ENCODE measurements around the gene DLL1.
"Not testable (repeated sequence)": the region's sequence is repeated elsewhere in the genome, so short reads cannot be mapped to it uniquely, and the experiment has no call there.

DLL1 gene

GRCh38 chr6:170266061-170266825, 24.6 kb downstream of the DLL1 start:
- no peak for DNase-seq

GRCh38 chr6:170265655-170266054, 25.2 kb downstream of the DLL1 start:
- DNase-seq, result no peak

DNA sequence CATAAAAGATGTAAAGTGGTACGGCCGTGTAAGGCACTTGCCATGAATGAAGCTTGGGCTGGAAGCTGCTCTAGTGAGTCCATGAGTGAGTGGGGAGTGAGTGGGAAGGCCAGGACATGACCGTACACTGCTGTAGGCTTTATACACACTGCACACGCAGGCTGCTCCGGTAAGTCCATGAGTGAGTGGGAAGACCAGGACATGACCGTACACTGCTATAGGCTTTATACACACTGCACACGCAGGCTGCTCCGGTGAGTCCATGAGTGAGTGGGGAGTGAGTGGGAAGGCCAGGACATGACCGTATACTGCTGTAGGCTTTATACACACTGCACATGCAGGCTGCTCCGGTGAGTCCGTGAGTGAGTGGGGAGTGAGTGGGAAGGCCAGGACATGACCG, 26.2 kb downstream of the DLL1 start:
- DNase-seq, result not testable (repeated sequence)

DNA sequence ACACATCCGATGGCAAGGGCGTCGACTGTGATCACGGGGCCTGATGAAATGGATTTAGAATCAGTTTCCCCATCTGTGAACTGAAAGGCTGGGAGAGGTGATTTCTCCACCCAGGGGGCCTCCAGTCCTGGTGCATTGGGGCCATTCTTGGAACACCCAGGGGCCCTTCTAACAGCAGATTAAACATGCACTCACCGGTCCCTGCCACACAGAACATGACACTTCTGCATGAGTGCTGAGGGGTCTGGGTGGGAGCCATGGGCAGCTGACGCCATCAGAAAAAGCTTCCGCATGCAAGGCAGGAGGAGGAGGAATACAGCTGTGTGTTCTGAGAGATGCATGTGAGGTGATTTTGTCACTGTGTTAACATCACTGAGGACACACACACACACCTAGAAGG, 26.8 kb downstream of the DLL1 start:
- no peak for DNase-seq

GRCh38 chr6:170263410-170263809, 27.5 kb downstream of the DLL1 start:
- no peak for DNase-seq

DNA sequence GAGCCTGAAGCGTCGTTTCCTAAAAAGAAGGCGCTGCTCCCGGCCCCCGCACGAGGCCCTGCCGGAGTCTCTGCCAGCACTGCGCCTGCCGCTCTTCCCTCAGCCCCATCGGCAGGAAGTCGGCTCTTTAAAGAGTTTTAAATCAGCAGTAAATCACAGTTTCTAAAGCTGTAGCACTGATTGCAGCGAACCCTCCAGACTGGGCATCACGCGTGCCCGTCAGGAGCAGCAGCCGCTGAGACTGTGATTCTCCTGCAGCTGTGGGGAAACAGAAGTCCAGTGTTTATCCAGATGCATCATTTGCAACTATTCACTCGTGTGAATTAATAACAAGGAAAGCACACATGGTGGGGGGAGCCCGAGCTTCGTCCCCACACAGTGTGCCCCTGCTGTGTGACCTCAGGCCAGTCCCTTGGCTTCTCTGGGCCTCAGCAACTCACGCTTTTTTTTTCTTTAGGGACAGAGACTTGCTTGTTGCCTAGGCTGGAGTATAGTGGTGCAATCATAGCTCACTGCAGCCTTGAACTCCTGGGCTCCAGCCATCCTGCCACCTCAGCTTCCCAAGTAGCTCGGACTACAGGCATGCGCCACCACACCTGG, 28.3 kb downstream of the DLL1 start:
- no peak for DNase-seq

- DNase-seq, result no peak
These were observed 29.0 kb downstream of the DLL1 start for GRCh38 chr6:170261643-170262488.

GRCh38 chr6:170260686-170261085, 30.2 kb downstream of the DLL1 start:
- DNase-seq, result no peak

- no peak for DNase-seq
These were observed 31.6 kb downstream of the DLL1 start for GRCh38 chr6:170259278-170259677.

DNA sequence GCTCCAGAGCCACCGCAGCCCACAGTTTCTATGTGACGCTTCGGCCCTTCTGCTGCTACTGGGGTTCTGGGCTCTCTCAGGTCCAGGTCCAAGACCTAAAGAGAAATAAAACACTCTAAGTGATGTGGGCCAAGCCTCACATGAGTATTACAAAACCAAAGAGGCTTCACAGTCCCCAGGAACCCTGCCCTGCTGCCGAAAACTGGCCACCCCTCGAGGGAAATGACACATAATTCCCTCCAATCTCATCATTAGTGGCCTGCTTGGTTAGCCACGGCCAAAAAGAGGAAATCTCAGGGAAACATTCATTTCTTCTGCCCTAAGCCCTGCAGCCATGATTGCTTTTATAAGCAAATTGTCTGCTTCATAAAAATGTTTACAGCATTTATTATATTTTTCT, 32.5 kb downstream of the DLL1 start:
- DNase-seq, result no peak

GRCh38 chr6:170257376-170257775, 33.5 kb downstream of the DLL1 start:
- DNase-seq, result no peak

DNA sequence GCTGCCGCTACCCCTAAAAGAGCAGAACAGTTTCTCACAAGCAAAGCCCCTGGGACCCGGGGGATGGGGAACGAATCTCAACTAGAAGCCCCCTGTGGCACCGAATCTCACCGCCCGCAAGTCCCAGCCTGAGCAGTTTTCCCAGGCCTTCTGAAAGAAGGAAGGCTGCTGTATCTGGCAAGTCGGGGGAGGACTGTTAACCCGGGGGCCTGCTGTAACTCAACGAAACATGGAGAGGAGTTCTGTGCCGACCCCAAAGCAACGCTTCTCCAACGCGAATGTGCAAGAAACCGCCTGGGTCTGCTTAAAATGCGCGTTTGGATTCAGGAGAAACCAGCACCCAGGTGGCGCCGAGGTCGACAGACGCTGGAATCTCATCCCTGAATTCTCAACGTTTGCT, 34.2 kb downstream of the DLL1 start:
- DNase-seq, result no peak

DNA sequence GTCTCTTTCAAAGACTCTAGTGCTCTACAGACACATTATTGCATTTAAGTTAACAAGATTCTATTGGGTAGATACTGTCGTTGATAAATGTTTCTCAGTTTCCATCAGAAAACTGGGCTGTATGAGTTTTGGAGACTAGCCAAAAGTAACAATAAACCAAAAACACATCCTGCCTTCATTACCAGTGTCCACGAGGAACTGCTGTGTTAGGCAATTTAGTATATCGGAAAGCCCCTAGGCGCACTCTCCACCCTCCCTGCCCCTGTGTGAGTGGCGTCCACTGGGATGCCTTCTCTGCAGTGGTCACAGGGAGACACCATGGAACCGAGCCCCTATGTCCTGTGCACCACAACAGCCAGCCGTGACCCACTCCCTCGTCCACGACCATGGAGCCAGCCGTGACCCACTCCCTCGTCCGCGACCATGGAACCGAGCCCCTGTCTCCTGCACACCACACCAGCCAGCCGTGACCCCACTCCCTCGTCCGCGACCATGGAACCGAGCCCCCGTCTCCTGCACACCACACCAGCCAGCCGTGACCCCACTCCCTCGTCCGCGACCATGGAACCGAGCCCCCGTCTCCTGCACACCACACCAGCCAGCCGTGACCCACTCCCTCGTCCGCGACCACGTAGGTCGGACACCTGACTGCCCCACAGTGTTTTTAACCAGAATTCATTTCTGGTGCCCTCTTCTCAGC, 35.3 kb downstream of the DLL1 start:
- DNase-seq, result no peak

DNA sequence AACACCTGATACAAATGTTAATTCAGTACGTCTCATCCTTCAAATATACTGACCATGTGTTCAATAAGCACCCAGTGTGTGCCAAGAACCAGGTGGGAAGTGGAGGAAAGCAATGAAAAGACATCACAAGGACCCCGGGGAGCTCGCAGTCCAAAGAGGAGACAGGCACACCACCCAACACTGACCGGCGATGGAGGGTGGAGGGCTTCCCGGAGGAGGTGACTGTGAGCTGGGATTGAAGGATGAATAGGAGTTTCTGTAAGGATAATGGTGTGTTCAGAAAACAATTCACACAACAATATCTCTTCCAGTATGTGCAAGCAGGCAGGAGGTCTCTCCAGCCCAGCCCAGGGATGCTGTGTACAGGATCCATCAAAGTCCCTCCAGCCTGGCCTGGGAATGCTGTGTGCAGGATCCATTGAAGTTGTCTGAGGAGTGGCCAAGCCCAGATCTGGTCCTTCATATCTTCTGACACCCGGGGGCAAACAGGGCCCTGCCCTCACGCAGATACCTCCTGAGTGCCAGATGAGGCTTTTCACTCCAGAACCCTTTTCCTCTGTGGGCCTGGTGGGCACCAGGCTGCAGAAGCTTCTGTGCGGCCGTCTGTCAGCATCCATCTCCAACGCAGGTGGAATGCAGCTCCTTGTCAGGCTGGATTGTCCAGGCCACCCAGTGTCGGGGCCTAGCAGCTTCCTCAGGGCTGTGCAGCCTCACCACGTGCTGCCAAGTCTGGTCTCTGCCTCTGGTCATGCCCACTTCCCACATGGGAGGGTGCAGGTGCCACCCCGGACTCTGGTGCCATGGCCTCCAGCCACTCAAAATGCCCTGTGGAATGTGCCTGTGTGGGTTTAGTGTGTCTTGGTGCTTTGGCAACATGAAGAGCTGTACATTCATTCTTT, 36.3 kb downstream of the DLL1 start:
- no peak for DNase-seq

GRCh38 chr6:170253910-170254269, 37.0 kb downstream of the DLL1 start:
- DNase-seq, result no peak

GRCh38 chr6:170253226-170253909, 37.5 kb downstream of the DLL1 start:
- DNase-seq, result no peak

GRCh38 chr6:170251776-170252571, 38.9 kb downstream of the DLL1 start:
- DNase-seq, result no peak

- no peak for DNase-seq
These were observed 39.7 kb downstream of the DLL1 start for GRCh38 chr6:170250981-170251775.

GRCh38 chr6:170250455-170250854, 40.4 kb downstream of the DLL1 start:
- DNase-seq, result no peak

GRCh38 chr6:170249817-170250216, 41.1 kb downstream of the DLL1 start:
- no peak for DNase-seq

Measured in activated CD4-positive, CD25-positive, alpha-beta regulatory T cell treated with anti-CD3 and anti-CD28 coated beads, Interleukin-2, amount 50 U/mL, for 72 hours (primary cell).